Measurements from ENCODE around the gene POMGNT1. TPM values are rescaled to one million over a fixed set of nuclear protein-coding genes. Genes with fewer than 3 reads are reported as not detected.

The POMGNT1 gene
- total RNA-seq = 43.1 and 56.1 TPM in 2 replicates

GRCh38 chr1:46197964-46198811 lies at the start of gene POMGNT1:
TSS of gene POMGNT1 (minus strand) at chr1:46198434. CDS start at chr1:46197821, 613 bp downstream.

GRCh38 chr1:46247436-46248121 lies 49.3 kb upstream of the POMGNT1 start, which contains the start of gene RAD54L:
TSS of gene RAD54L (plus strand) at chr1:46247763. CDS start at chr1:46248406, 643 bp downstream.

GRCh38 chr1:46176211-46176865 lies 21.9 kb downstream of the POMGNT1 start, which contains the start of gene P3R3URF:
TSS of gene P3R3URF (minus strand) at chr1:46176488. CDS start at chr1:46176471, 17 bp downstream.

GRCh38 chr1:46174448-46175231 lies 23.6 kb downstream of the POMGNT1 start, which contains the start of gene TSPAN1:
TSS of gene TSPAN1 (plus strand) at chr1:46175087. CDS start at chr1:46181108, 6,021 bp downstream.

Other genes with a start within 250 kb of the POMGNT1 start
- 3.6 and 6.3 TPM in 2 replicates for gene PIK3R3, start 65.8 kb downstream of the POMGNT1 start, total RNA-seq
- gene TSPAN1, start 23.3 kb downstream of the POMGNT1 start, total RNA-seq = not detected in 2 replicates
- gene P3R3URF, start 21.9 kb downstream of the POMGNT1 start, total RNA-seq = not detected in 2 replicates
- gene LURAP1, start 4.9 kb upstream of the POMGNT1 start, total RNA-seq = 6.1 and 6.5 TPM in 2 replicates
- gene RAD54L, start 49.3 kb upstream of the POMGNT1 start, total RNA-seq = 0.50 and 7.4 TPM in 2 replicates
- gene LRRC41, start 105.2 kb upstream of the POMGNT1 start, total RNA-seq = 88.4 and 167 TPM in 2 replicates
- 196 and 580 TPM in 2 replicates for gene UQCRH, start 105.3 kb upstream of the POMGNT1 start, total RNA-seq
- 14.2 and 15.4 TPM in 2 replicates for gene NSUN4, start 142.4 kb upstream of the POMGNT1 start, total RNA-seq
- 0.15 and 1.8 TPM in 2 replicates for gene FAAH, start 195.9 kb upstream of the POMGNT1 start, total RNA-seq